Skeletal muscle cell (primary cell): Measurements from ENCODE around the gene IGFBP6.
A peak's percentile ranks its signal among the peaks of the same experiment; 100 is the strongest.
"Not testable (repeated sequence)": the region's sequence is repeated elsewhere in the genome, so short reads cannot be mapped to it uniquely, and the experiment has no call there.

ENCODE experiments used
- DNase-seq: peaks from one replicate; pipeline ENCODE4 v3.0.0-alpha.2; 2010; ENCODE audit warnings: low read depth
- H3K4me3 ChIP-seq: 2 replicates; pipeline ENCODE4 v1.5.1; 2011; ENCODE audit warnings: low read depth, mild to moderate bottlenecking, control low read depth, low read length, moderate library complexity

The IGFBP6 gene

GRCh38 chr12:53107122-53107521 is 9.7 kb downstream of the IGFBP6 start:
- no peak for DNase-seq
- no peak overlapping the region for H3K4me3 ChIP-seq

- not testable (repeated sequence) for H3K4me3 ChIP-seq, DNase-seq
These were observed 15.0 kb downstream of the IGFBP6 start for GRCh38 chr12:53112431-53112830.

- DNase-seq = no peak
- no peak overlapping the region for H3K4me3 ChIP-seq
These were observed 15.8 kb downstream of the IGFBP6 start for GRCh38 chr12:53113136-53113705.

GRCh38 chr12:53113951-53114350 is 16.5 kb downstream of the IGFBP6 start:
- H3K4me3 ChIP-seq = no peak overlapping the region
- no peak for DNase-seq

- no peak for DNase-seq
- no peak overlapping the region for H3K4me3 ChIP-seq
These were observed 17.8 kb downstream of the IGFBP6 start for GRCh38 chr12:53115112-53115890.

- no peak for DNase-seq
- no peak overlapping the region for H3K4me3 ChIP-seq
These were observed 18.6 kb downstream of the IGFBP6 start for GRCh38 chr12:53115891-53116648.

- H3K4me3 ChIP-seq = no peak overlapping the region
- no peak for DNase-seq
These were observed 21.4 kb downstream of the IGFBP6 start for GRCh38 chr12:53118751-53119300.

GRCh38 chr12:53120685-53121525 is 23.4 kb downstream of the IGFBP6 start:
- no peak overlapping the region for H3K4me3 ChIP-seq
- no peak for DNase-seq

- no peak for DNase-seq
- H3K4me3 ChIP-seq = no peak overlapping the region
These were observed 25.5 kb downstream of the IGFBP6 start for GRCh38 chr12:53122961-53123468.

GRCh38 chr12:53123578-53124351 is 26.3 kb downstream of the IGFBP6 start:
- H3K4me3 ChIP-seq = no peak overlapping the region
- DNase-seq = no peak

GRCh38 chr12:53124352-53124723 is 26.9 kb downstream of the IGFBP6 start:
- DNase-seq = no peak
- H3K4me3 ChIP-seq = no peak overlapping the region

GRCh38 chr12:53127169-53127568 is 29.7 kb downstream of the IGFBP6 start:
- no peak overlapping the region for H3K4me3 ChIP-seq
- no peak for DNase-seq

- DNase-seq = no peak
- H3K4me3 ChIP-seq = no peak overlapping the region
These were observed 31.5 kb downstream of the IGFBP6 start for GRCh38 chr12:53128780-53129569.

- no peak overlapping the region for H3K4me3 ChIP-seq
- DNase-seq = no peak
These were observed 34.4 kb downstream of the IGFBP6 start for GRCh38 chr12:53131844-53132243.

GRCh38 chr12:53133722-53134121 is 36.3 kb downstream of the IGFBP6 start:
- DNase-seq = no peak
- no peak overlapping the region for H3K4me3 ChIP-seq

GRCh38 chr12:53143355-53143754 is 45.9 kb downstream of the IGFBP6 start:
- no peak overlapping the region for H3K4me3 ChIP-seq
- DNase-seq = no peak

- peak; percentile 54 for DNase-seq
- no peak overlapping the region for H3K4me3 ChIP-seq
These were observed 48.2 kb downstream of the IGFBP6 start for GRCh38 chr12:53145383-53146260.
